IPS-18c (cell line): Measurements from ENCODE around the gene TET3.

Experiments used
- H3K4me3 ChIP-seq: 2 replicates; pipeline ENCODE4 v1.7.0; 2013; ENCODE audit warnings: low read depth, mild to moderate bottlenecking, low read length, moderate library complexity; ENCODE audit not compliant: insufficient read depth
- H3K9me3 ChIP-seq: one replicate; pipeline ENCODE4 v1.6.1; 2013; ENCODE audit warnings: mild to moderate bottlenecking, low read length, moderate library complexity; ENCODE audit not compliant: control insufficient read depth, insufficient read depth

Gene TET3

GRCh38 chr2:73981081-73982001 lies 3.4 kb upstream of the TET3 start:
- Histone ChIP-seq H3K9me3 (no peaks in the 10 kb centered on the region), H3K4me3 (peak overlapping the region; percentile 40)

- Histone ChIP-seq H3K9me3 (no peaks in the 10 kb centered on the region), H3K4me3 (no peak overlapping the region)
Observed at GRCh38 chr2:73982140-73982617, 2.5 kb upstream of the TET3 start.

- Histone ChIP-seq H3K9me3 (no peaks in the 10 kb centered on the region), H3K4me3 (peak overlapping the region; percentile 68)
Observed at GRCh38 chr2:73983322-73984202, 1.1 kb upstream of the TET3 start.

GRCh38 chr2:73984922-73985307 lies 205 bp downstream of the TET3 start:
- no peaks in the 10 kb centered on the region for H3K9me3 ChIP-seq
- H3K4me3 ChIP-seq: peak overlapping the region; percentile 68; the same call in 1 of the 2 replicates

- H3K9me3 ChIP-seq: no peaks in the 10 kb centered on the region
- H3K4me3 ChIP-seq: peak overlapping the region; percentile 58
Observed at GRCh38 chr2:73985308-73986084, 786 bp downstream of the TET3 start.

- H3K9me3 ChIP-seq: no peaks in the 10 kb centered on the region
- H3K4me3 ChIP-seq: peak overlapping the region; percentile 58
Observed at GRCh38 chr2:73986085-73986681, 1.5 kb downstream of the TET3 start.

GRCh38 chr2:73987109-73987947 lies 2.6 kb downstream of the TET3 start:
- Histone ChIP-seq H3K9me3 (no peaks in the 10 kb centered on the region), H3K4me3 (0 out of 2 replicates have a peak overlapping the region, but pooled peaks have one; percentile 6)

- no peaks in the 10 kb centered on the region for H3K9me3 ChIP-seq
- H3K4me3 ChIP-seq: 0 out of 2 replicates have a peak overlapping the region, but pooled peaks have one; percentile 6
Observed at GRCh38 chr2:73987948-73988700, 3.4 kb downstream of the TET3 start.

GRCh38 chr2:73989972-73990371 lies 5.3 kb downstream of the TET3 start:
- no peaks in the 10 kb centered on the region for H3K9me3 ChIP-seq
- H3K4me3 ChIP-seq: no peak overlapping the region

GRCh38 chr2:73990531-73990930 lies 5.8 kb downstream of the TET3 start:
- H3K9me3 ChIP-seq: no peaks in the 10 kb centered on the region
- no peak overlapping the region for H3K4me3 ChIP-seq

GRCh38 chr2:73992036-73992435 lies 7.3 kb downstream of the TET3 start:
- Histone ChIP-seq H3K9me3 (no peaks in the 10 kb centered on the region), H3K4me3 (no peak overlapping the region)

- H3K9me3 ChIP-seq: no peaks in the 10 kb centered on the region
- H3K4me3 ChIP-seq: no peak overlapping the region
Observed at GRCh38 chr2:73993376-73993775, 8.7 kb downstream of the TET3 start.

GRCh38 chr2:73993778-73994177 lies 9.1 kb downstream of the TET3 start:
- no peaks in the 10 kb centered on the region for H3K9me3 ChIP-seq
- H3K4me3 ChIP-seq: no peak overlapping the region

GRCh38 chr2:73994178-73994831 lies 9.6 kb downstream of the TET3 start:
- Histone ChIP-seq H3K9me3 (no peaks in the 10 kb centered on the region), H3K4me3 (no peak overlapping the region)

- Histone ChIP-seq H3K4me3 (no peak overlapping the region), H3K9me3 (no peaks in the 10 kb centered on the region)
Observed at GRCh38 chr2:73995810-73996209, 11.1 kb downstream of the TET3 start.
